ENCODE measurements around the gene TNFRSF25. TPM values are rescaled to one million over a fixed set of nuclear protein-coding genes. Genes with fewer than 3 reads are reported as not detected.

Gene TNFRSF25
- total RNA-seq, 1 experiment from 2014 or later = 27.6 TPM

GRCh38 chr1:6414443-6414844, 51.5 kb downstream of the TNFRSF25 start:
- DNase-seq (ENCODE audit: unreplicated experiment) = peak; percentile 97
- POLR2A ChIA-PET = interaction anchor here (0.5 to 5.1 kb wide), 23 partner anchors 8 to 232 kb away, joined by 3 to 29 read pairs (median 6); partner anchors contain the start of genes ACOT7, ICMT and PLEKHG5
- intact Hi-C loops (cut with micrococcal nuclease) = no loop called here

GRCh38 chr1:6412896-6413295, 53.1 kb downstream of the TNFRSF25 start:
- DNase-seq (ENCODE audit: unreplicated experiment) = peak; percentile 58
- Mint-ChIP-seq H3K4me1 (ENCODE audit: insufficient read depth, unreplicated experiment) (peaks cover 32% of the 10 kb centered on the region), H3K27ac (ENCODE audit: low read depth, unreplicated experiment) (peak overlapping the region; percentile 4), H3K36me3 (ENCODE audit: insufficient read depth, unreplicated experiment) (no peaks in the 10 kb centered on the region), H3K27me3 (ENCODE audit: insufficient read depth, unreplicated experiment) (no peaks in the 10 kb centered on the region), H3K9me3 (ENCODE audit: unreplicated experiment) (no peaks in the 10 kb centered on the region), H3K4me3 (ENCODE audit: unreplicated experiment) (no peak overlapping the region)
- intact Hi-C loops (cut with micrococcal nuclease) = no loop called here
- TF ChIP-seq CTCF (IDR thresholded peaks at IDR 0.05; ENCODE audit: unreplicated experiment) = no peak
- POLR2A ChIA-PET = interaction anchor here (0.6 to 5.1 kb wide), 5 partner anchors 10 to 781 kb away, joined by 3 to 29 read pairs (median 26); no protein-coding TSS in a partner anchor
- BruUV-seq (replicated peaks) = no TSS peak
- CTCF ChIA-PET = interaction anchor here (1.2 to 5.3 kb wide), 7 partner anchors 8 to 167 kb away, joined by 3 to 46 read pairs (median 20); no protein-coding TSS in a partner anchor

More at GRCh38 chr1:6414443-6414844, 51.5 kb downstream of the TNFRSF25 start:
- no peaks in the 10 kb centered on the region for H3K9me3 Mint-ChIP-seq (ENCODE audit: unreplicated experiment)
- BruUV-seq (replicated peaks) = no TSS peak
- peak overlapping the region; percentile 99 for H3K27ac Mint-ChIP-seq (ENCODE audit: low read depth, unreplicated experiment)
- no peaks in the 10 kb centered on the region for H3K27me3 Mint-ChIP-seq (ENCODE audit: insufficient read depth, unreplicated experiment)
- H3K36me3 Mint-ChIP-seq (ENCODE audit: insufficient read depth, unreplicated experiment) = no peaks in the 10 kb centered on the region
- CTCF ChIA-PET = interaction anchor here (0.5 to 5.3 kb wide), 26 partner anchors 8 to 330 kb away, joined by 3 to 46 read pairs (median 4); partner anchors contain the start of gene ESPN
- H3K4me1 Mint-ChIP-seq (ENCODE audit: insufficient read depth, unreplicated experiment) = peaks cover 32% of the 10 kb centered on the region
- H3K4me3 Mint-ChIP-seq (ENCODE audit: unreplicated experiment) = peak overlapping the region; percentile 65
- TF ChIP-seq CTCF (IDR thresholded peaks at IDR 0.05; ENCODE audit: unreplicated experiment) = peak; percentile 54

Small RNA genes lying within 50 kb of the gene (microRNA-seq; reads per million reads assigned to microRNA genes)
- gene MIR4252 = not detected

Other genes with a start within 250 kb of the TNFRSF25 start
- 26.5 and 28.3 TPM in 2 replicates for gene ICMT, start 230.2 kb downstream of the TNFRSF25 start, total RNA-seq (2022)
- not detected in 2 replicates for gene HES3, start 222.0 kb downstream of the TNFRSF25 start, total RNA-seq (2022)
- gene GPR153, start 205.1 kb downstream of the TNFRSF25 start, total RNA-seq (2022) = 4.6 and 5.0 TPM in 2 replicates
- gene ACOT7, start 72.4 kb downstream of the TNFRSF25 start, total RNA-seq (2022) = 110 and 117 TPM in 2 replicates
- gene HES2, start 46.3 kb downstream of the TNFRSF25 start, total RNA-seq (2022) = 5.0 and 7.6 TPM in 2 replicates
- 0.68 TPM in 1 of 2 replicates, not detected in the other for gene ESPN, start 41.4 kb downstream of the TNFRSF25 start, total RNA-seq (2022)
- gene PLEKHG5, start 25.5 kb upstream of the TNFRSF25 start, total RNA-seq (2022) = 32.3 and 35.9 TPM in 2 replicates
- gene NOL9, start 88.3 kb upstream of the TNFRSF25 start, total RNA-seq (2022) = 49.2 and 62.3 TPM in 2 replicates
- not detected in 2 replicates for gene TAS1R1, start 89.1 kb upstream of the TNFRSF25 start, total RNA-seq (2022)
- gene ZBTB48, start 113.8 kb upstream of the TNFRSF25 start, total RNA-seq (2022) = 40.6 TPM in 2 replicates
- 14.0 and 19.5 TPM in 2 replicates for gene KLHL21, start 136.7 kb upstream of the TNFRSF25 start, total RNA-seq (2022)
- gene PHF13, start 147.6 kb upstream of the TNFRSF25 start, total RNA-seq (2022) = 10.3 and 12.7 TPM in 2 replicates
- gene THAP3, start 158.7 kb upstream of the TNFRSF25 start, total RNA-seq (2022) = 14.7 and 18.9 TPM in 2 replicates
- gene DNAJC11, start 235.6 kb upstream of the TNFRSF25 start, total RNA-seq (2022) = 70.4 and 76.1 TPM in 2 replicates